GM19238 (cell line): ENCODE results near the gene FTO.
A peak's percentile ranks its signal among the peaks of the same experiment; 100 is the strongest.
"Not testable (repeated sequence)": the region's sequence is repeated elsewhere in the genome, so short reads cannot be mapped to it uniquely, and the experiment has no call there.

ENCODE experiments used
- DNase-seq: peaks from one replicate; pipeline ENCODE4 v3.0.0; 2011; ENCODE audit warnings: low spot score; ENCODE audit not compliant: insufficient read length

FTO gene

GRCh38 chr16:54175169-54175551 lies 471.2 kb downstream of the FTO start:
- no peak for DNase-seq

GRCh38 chr16:54175552-54176375 lies 471.8 kb downstream of the FTO start:
- DNase-seq = no peak

- no peak for DNase-seq
These were observed 472.5 kb downstream of the FTO start for GRCh38 chr16:54176376-54176901.

DNA sequence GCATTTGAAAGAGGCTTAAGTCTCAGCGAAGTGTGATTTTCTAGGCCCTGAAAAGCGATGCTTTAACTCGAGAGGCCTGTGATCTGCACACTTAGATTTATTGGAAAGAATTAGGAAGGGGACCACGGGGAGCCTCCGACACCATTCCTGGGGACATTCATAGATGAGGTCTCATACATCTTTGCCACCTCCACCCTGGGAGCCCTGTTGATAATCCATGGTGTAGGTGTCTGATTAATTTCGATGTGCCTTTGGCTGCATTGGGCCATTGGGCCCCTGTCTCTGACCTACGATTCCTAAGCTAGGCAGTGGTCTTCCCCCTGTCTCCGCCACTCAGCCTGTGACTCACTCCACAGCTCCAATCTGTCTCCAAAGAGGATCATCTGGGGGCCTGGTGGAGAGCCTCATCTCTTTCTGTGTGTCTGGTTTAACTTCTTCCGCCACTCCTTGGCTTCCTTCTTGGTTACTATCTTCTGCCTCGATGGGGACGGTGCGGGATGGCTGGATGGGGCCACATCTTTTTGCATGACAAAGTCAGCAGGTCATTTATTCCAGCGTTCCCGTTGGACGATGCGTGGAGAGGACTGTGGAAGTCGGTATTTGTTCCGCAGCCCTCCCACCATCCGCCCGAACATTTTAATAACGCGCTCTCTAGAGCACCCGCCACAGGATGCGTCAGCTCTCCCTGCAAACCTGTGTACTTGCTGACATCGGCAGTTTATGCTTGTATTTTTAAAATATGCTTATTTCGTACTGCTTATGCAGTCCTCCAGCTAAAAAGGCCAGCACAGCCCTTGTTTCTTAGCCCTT lies 473.3 kb downstream of the FTO start:
- DNase-seq = no peak

- no peak for DNase-seq
These were observed 474.0 kb downstream of the FTO start for GRCh38 chr16:54177862-54178477.

GRCh38 chr16:54178478-54178976 lies 474.6 kb downstream of the FTO start:
- no peak for DNase-seq

- DNase-seq = no peak
These were observed 476.7 kb downstream of the FTO start for GRCh38 chr16:54180421-54181359.

DNA sequence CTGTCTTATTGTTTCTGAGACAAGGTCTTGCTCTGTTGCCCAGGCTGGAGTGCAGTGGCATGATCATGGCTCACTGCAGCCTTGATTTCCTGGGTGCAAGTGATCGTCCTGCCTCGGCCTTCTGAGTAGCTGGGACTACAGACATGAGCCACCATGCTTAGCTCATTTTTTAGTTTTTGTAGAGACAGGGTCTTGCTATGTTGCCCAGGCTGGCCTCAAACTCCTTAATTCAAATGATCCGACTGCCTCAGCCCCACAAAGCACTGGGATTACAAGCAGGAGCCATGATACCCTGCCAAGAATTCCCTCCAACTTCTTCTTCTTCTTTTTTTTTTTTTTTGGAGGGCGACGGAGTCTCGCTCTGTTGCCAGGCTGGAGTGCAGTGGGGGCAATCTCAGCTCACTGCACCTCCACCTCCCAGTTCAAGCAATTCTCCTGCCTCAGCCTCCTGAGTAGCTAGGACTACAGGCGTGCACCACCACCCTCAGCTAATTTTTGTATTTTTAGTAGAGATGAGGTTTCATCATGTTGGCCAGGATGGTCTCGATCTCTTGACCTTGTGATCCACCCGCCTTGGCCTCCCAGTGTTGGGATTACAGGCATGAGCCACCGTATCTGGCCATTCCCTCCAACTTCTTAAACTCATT lies 477.9 kb downstream of the FTO start:
- not testable (repeated sequence) for DNase-seq

GRCh38 chr16:54185045-54185444 lies 481.1 kb downstream of the FTO start:
- DNase-seq = no peak

DNA sequence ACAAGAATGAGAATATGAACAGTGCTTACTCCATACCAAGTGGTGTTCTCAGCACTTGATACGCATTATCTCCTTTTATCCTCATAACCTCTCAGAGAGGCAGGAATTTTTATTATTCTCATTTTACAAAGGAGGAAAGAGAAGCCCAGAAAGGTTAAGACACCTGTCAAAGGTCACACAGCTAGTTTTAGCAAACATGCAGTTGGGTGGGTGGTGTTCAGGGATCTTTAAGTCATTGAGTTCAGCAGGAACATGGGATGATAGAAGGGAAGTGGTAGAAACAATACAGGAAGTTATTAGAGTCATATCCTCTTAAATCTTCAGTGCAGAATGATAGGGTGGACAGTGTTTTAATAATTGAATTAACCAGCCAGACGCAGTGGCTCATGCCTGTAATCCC lies 487.2 kb downstream of the FTO start:
- no peak for DNase-seq

DNA sequence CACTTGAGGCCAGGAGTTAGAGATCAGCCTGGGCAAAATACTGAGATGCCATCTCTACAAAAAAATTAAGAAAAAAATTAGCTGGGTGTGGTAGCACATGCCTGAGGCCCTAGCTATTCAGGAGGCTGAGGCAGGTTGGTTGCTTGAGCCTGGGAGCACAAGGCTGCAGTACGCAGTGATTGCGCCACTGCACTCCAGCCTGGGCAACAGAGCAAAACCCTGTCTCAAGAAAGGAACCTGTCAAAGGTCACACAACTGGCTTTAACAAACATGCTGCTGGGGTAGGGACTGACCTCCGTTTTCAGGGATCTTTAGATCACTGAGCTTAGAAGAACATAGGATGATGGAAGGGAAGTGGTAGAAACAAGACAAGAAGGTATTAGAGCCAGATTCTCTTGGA lies 487.6 kb downstream of the FTO start:
- no peak for DNase-seq

DNA sequence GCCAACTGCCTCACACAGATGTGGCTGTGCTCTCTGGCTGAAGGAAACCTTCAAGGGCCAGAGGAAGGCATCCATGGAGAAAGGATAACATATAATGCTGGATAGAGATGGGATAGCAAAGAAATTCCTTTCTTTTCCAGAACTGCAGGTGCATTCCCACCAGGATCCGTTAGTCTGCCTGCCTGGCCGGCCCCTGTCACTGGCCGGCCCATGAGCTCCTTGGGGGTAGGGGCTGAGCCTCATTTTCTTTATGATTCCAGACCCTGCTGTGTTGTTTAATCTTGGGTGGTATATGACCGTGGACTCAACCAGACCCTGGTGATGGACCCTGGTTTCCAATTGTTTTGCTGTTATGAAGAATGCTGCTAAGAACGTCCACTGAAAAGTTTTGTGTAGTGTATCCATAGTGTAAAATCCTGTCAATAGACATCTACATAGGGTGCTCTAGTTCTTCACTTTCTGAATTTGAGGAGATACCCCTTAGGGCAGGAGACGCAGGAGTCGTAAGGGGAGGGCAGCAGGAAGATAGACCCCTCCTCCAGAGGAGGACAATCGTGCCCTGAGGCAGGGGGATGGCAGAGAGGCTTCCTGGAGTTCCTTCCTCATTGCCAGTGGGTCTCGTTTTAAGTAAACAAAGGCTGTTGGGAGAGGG lies 489.2 kb downstream of the FTO start:
- no peak for DNase-seq

- DNase-seq = peak; percentile 44
These were observed 489.8 kb downstream of the FTO start for GRCh38 chr16:54193665-54194333.

DNA sequence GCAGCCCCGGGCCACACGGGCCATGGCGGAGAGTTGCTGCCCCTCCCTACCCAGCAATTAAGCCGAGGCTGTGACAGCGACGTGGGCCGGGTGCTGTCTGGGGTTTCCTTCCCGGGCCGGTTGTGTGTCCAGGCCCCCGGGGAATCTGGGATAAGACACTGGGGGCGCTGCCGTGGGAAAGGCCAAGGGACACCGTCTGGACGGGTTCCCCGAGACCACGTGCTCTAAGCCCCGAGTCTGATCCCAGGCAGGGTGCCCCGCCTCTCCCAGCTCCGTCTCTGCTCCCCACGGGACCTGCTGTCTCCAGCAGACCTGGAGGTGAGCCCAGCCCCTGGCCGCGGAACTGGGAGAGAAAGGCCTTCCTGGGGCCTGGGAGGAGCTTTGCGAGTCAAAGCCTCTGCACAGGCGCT lies 490.4 kb downstream of the FTO start:
- DNase-seq = no peak

DNA sequence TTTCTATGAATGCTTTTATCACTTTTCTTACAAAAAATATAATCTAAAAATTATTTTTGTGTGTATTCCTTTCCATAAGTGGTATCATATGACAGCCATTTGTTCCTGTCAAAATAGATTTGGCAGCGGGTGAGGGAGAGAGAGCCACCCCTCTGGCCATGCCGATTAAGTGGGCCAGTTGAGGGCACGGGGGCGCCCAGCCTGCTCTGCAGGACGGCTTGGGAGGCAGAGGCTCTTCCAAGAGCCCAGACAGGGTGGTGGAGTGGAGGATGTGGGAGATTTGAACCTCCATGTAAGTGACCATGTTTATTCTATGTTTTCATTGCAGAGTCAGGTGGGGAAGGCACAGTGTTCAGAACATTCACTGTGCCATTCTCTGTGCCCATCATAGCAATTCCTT lies 493.8 kb downstream of the FTO start:
- no peak for DNase-seq

GRCh38 chr16:54199487-54200160 lies 495.7 kb downstream of the FTO start:
- DNase-seq = no peak

DNA sequence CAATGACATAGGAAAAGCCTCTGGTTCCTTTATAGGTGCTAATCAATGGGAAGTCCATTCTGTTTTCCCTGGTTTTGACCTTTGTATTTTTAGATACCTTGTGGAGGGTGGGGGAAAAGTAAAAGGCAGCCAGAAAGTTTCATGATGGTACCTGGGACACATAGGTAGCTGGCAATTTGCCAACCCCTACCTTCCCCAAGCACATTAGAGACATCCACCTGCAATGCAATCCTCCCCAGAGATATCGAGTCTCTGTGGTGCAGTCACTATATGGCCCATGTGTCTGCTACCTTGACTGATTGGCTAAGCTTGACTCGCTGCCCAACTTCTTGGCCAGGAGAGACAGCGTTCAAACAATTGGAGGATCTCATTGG lies 496.2 kb downstream of the FTO start:
- no peak for DNase-seq

DNA sequence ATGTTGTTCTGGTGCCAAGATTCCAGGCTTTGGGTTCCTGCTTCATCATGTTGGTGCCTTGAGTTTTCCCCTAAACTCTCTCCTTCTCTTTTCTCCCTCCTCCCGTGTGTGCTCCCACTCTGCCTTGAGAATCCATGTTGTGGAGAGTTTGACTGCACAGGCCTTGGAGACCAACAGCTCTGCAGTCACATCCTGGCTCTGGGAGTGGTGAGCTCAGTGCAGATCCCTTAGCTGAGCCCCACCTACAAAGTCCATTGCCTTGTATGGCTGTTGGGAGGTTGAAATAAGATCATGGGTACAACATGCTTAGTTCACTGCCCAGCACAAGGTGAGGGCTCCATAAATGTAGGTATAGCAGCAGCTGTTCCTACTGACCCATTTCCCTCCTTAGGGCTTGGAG lies 496.8 kb downstream of the FTO start:
- no peak for DNase-seq

- DNase-seq = no peak
These were observed 497.2 kb downstream of the FTO start for GRCh38 chr16:54201200-54201599.
